SJCRH30 (cell line): ENCODE results near the gene NDUFAF5. TPM values are rescaled to one million over a fixed set of nuclear protein-coding genes. Genes with fewer than 3 reads are reported as not detected.

Source experiments
- DNase-seq, 2 experiments: peaks; one replicate each; pipeline ENCODE4 v3.0.0-alpha.2; 2015 to 2020
- H3K27ac ChIP-seq: fragments of 250-450 bp; sonication (Bioruptor Pico); 2 replicates; pipeline ENCODE4 v1.5.1; 2020; ENCODE audit warnings: mild to moderate bottlenecking, moderate library complexity
- H3K27me3 ChIP-seq: fragments of 250-450 bp; sonication (Bioruptor Pico); 2 replicates; pipeline ENCODE4 v1.5.1; 2020; ENCODE audit warnings: mild to moderate bottlenecking, moderate library complexity
- H3K36me3 ChIP-seq: fragments of 250-450 bp; sonication (Bioruptor Pico); 2 replicates; pipeline ENCODE4 v1.5.1; 2020; ENCODE audit warnings: mild to moderate bottlenecking, moderate library complexity
- H3K4me1 ChIP-seq: fragments of 250-450 bp; sonication (Bioruptor Pico); 2 replicates; pipeline ENCODE4 v1.5.1; 2020; ENCODE audit warnings: mild to moderate bottlenecking, moderate library complexity
- H3K4me3 ChIP-seq: fragments of 250-450 bp; sonication (Bioruptor Pico); 2 replicates; pipeline ENCODE4 v1.5.1; 2020; ENCODE audit warnings: mild to moderate bottlenecking, moderate library complexity
- H3K9me3 ChIP-seq: fragments of 250-450 bp; sonication (Bioruptor Pico); replicated peaks from 2 replicates; pipeline ENCODE4 v1.5.1; 2020; ENCODE audit warnings: mild to moderate bottlenecking, moderate library complexity
- total RNA-seq: library from RNA; depleted of rRNA; stranded (reverse); fragments of >200 nt; shearing (Covaris generic); gene quantifications from 2 replicates; pipeline ENCODE4 v1.2.3, GENCODE V29; 2014

NDUFAF5 gene
- total RNA-seq, 1 experiment from 2014 or later, result 36.2 TPM

- no peak for DNase-seq
- Histone ChIP-seq H3K27ac (no peak overlapping the region), H3K36me3 (peaks cover 76% of the 10 kb centered on the region), H3K9me3 (no peaks in the 10 kb centered on the region), H3K4me1 (no peaks in the 10 kb centered on the region), H3K4me3 (no peak overlapping the region), H3K27me3 (no peaks in the 10 kb centered on the region)
These were observed 7.0 kb downstream of the NDUFAF5 start for GRCh38 chr20:13791540-13792459.

GRCh38 chr20:13793001-13793400 is 8.2 kb downstream of the NDUFAF5 start:
- Histone ChIP-seq H3K4me1 (no peaks in the 10 kb centered on the region), H3K27ac (no peak overlapping the region), H3K9me3 (no peaks in the 10 kb centered on the region), H3K36me3 (peaks cover 82% of the 10 kb centered on the region), H3K27me3 (no peaks in the 10 kb centered on the region), H3K4me3 (no peak overlapping the region)
- no peak for DNase-seq

- Histone ChIP-seq H3K27me3 (no peaks in the 10 kb centered on the region), H3K4me1 (peaks cover under 1% of the 10 kb centered on the region), H3K4me3 (no peak overlapping the region), H3K27ac (no peak overlapping the region), H3K9me3 (no peaks in the 10 kb centered on the region), H3K36me3 (peaks cover 79% of the 10 kb centered on the region)
- no peak for DNase-seq
These were observed 9.8 kb downstream of the NDUFAF5 start for GRCh38 chr20:13794667-13795066.

GRCh38 chr20:13799040-13799439 is 14.2 kb downstream of the NDUFAF5 start:
- peaks cover 13% of the 10 kb centered on the region for H3K4me1 ChIP-seq
- H3K27me3 ChIP-seq, result no peaks in the 10 kb centered on the region
- no peak overlapping the region for H3K27ac ChIP-seq
- H3K36me3 ChIP-seq, result peaks cover 71% of the 10 kb centered on the region
- H3K4me3 ChIP-seq, result no peak overlapping the region
- no peaks in the 10 kb centered on the region for H3K9me3 ChIP-seq
- no peak for DNase-seq

GRCh38 chr20:13799974-13800373 is 15.1 kb downstream of the NDUFAF5 start:
- Histone ChIP-seq H3K27ac (peak overlapping the region; percentile 8; the same call in 1 of the 2 replicates), H3K9me3 (no peaks in the 10 kb centered on the region), H3K4me1 (peaks cover 13% of the 10 kb centered on the region), H3K36me3 (peaks cover 71% of the 10 kb centered on the region), H3K27me3 (no peaks in the 10 kb centered on the region), H3K4me3 (no peak overlapping the region)
- DNase-seq, result peak in 1 of 2 experiments; percentile 8

- H3K27ac ChIP-seq, result no peak overlapping the region
- H3K4me3 ChIP-seq, result no peak overlapping the region
- H3K27me3 ChIP-seq, result no peaks in the 10 kb centered on the region
- H3K4me1 ChIP-seq, result peaks cover 13% of the 10 kb centered on the region
- peak; percentile 96 to 97 for DNase-seq
- H3K36me3 ChIP-seq, result peaks cover 69% of the 10 kb centered on the region
- no peaks in the 10 kb centered on the region for H3K9me3 ChIP-seq
These were observed 15.9 kb downstream of the NDUFAF5 start for GRCh38 chr20:13800728-13801134.

- no peaks in the 10 kb centered on the region for H3K9me3 ChIP-seq
- DNase-seq, result no peak
- H3K4me3 ChIP-seq, result no peak overlapping the region
- no peak overlapping the region for H3K27ac ChIP-seq
- H3K4me1 ChIP-seq, result no peaks in the 10 kb centered on the region
- H3K27me3 ChIP-seq, result no peaks in the 10 kb centered on the region
- peaks cover 77% of the 10 kb centered on the region for H3K36me3 ChIP-seq
These were observed 24.5 kb downstream of the NDUFAF5 start for GRCh38 chr20:13809373-13809772.

- no peaks in the 10 kb centered on the region for H3K4me1 ChIP-seq
- no peak overlapping the region for H3K4me3 ChIP-seq
- H3K27ac ChIP-seq, result no peak overlapping the region
- no peak for DNase-seq
- no peaks in the 10 kb centered on the region for H3K9me3 ChIP-seq
- H3K27me3 ChIP-seq, result no peaks in the 10 kb centered on the region
- H3K36me3 ChIP-seq, result peaks cover 77% of the 10 kb centered on the region
These were observed 25.0 kb downstream of the NDUFAF5 start for GRCh38 chr20:13809855-13810254.

GRCh38 chr20:13810446-13810845 is 25.6 kb downstream of the NDUFAF5 start:
- H3K9me3 ChIP-seq, result no peaks in the 10 kb centered on the region
- no peak for DNase-seq
- H3K4me1 ChIP-seq, result no peaks in the 10 kb centered on the region
- peaks cover 76% of the 10 kb centered on the region for H3K36me3 ChIP-seq
- no peak overlapping the region for H3K4me3 ChIP-seq
- H3K27me3 ChIP-seq, result no peaks in the 10 kb centered on the region
- no peak overlapping the region for H3K27ac ChIP-seq

- H3K4me3 ChIP-seq, result no peak overlapping the region
- no peak for DNase-seq
- H3K27ac ChIP-seq, result no peak overlapping the region
- no peaks in the 10 kb centered on the region for H3K27me3 ChIP-seq
- no peaks in the 10 kb centered on the region for H3K9me3 ChIP-seq
- H3K4me1 ChIP-seq, result no peaks in the 10 kb centered on the region
- H3K36me3 ChIP-seq, result peaks cover 71% of the 10 kb centered on the region
These were observed 29.1 kb downstream of the NDUFAF5 start for GRCh38 chr20:13813910-13814309.

GRCh38 chr20:13814672-13815071 is 29.8 kb downstream of the NDUFAF5 start:
- H3K36me3 ChIP-seq, result peaks cover 66% of the 10 kb centered on the region
- H3K27ac ChIP-seq, result no peak overlapping the region
- no peaks in the 10 kb centered on the region for H3K4me1 ChIP-seq
- no peak for DNase-seq
- H3K27me3 ChIP-seq, result no peaks in the 10 kb centered on the region
- no peaks in the 10 kb centered on the region for H3K9me3 ChIP-seq
- no peak overlapping the region for H3K4me3 ChIP-seq

GRCh38 chr20:13816757-13817156 is 31.9 kb downstream of the NDUFAF5 start:
- no peak overlapping the region for H3K27ac ChIP-seq
- H3K4me1 ChIP-seq, result no peaks in the 10 kb centered on the region
- H3K27me3 ChIP-seq, result no peaks in the 10 kb centered on the region
- DNase-seq, result no peak
- no peaks in the 10 kb centered on the region for H3K9me3 ChIP-seq
- H3K36me3 ChIP-seq, result peaks cover 61% of the 10 kb centered on the region
- no peak overlapping the region for H3K4me3 ChIP-seq

- no peak overlapping the region for H3K27ac ChIP-seq
- no peaks in the 10 kb centered on the region for H3K9me3 ChIP-seq
- H3K4me3 ChIP-seq, result no peak overlapping the region
- no peak for DNase-seq
- peaks cover 59% of the 10 kb centered on the region for H3K36me3 ChIP-seq
- no peaks in the 10 kb centered on the region for H3K27me3 ChIP-seq
- H3K4me1 ChIP-seq, result no peaks in the 10 kb centered on the region
These were observed 32.5 kb downstream of the NDUFAF5 start for GRCh38 chr20:13817342-13817741.

GRCh38 chr20:13819885-13820645 is 35.2 kb downstream of the NDUFAF5 start:
- Histone ChIP-seq H3K27me3 (no peaks in the 10 kb centered on the region), H3K4me3 (no peak overlapping the region), H3K36me3 (peaks cover 38% of the 10 kb centered on the region), H3K9me3 (no peaks in the 10 kb centered on the region), H3K27ac (no peak overlapping the region), H3K4me1 (no peaks in the 10 kb centered on the region)
- peak; percentile 20 to 60 for DNase-seq

- no peaks in the 10 kb centered on the region for H3K27me3 ChIP-seq
- DNase-seq, result no peak
- no peaks in the 10 kb centered on the region for H3K9me3 ChIP-seq
- no peak overlapping the region for H3K4me3 ChIP-seq
- H3K27ac ChIP-seq, result no peak overlapping the region
- peaks cover 23% of the 10 kb centered on the region for H3K36me3 ChIP-seq
- no peaks in the 10 kb centered on the region for H3K4me1 ChIP-seq
These were observed 37.0 kb downstream of the NDUFAF5 start for GRCh38 chr20:13821876-13822275.
